NCI-H748 (cell line): ENCODE data around the gene USP32.

Experiments used
- DNase-seq: peaks from one replicate; lab custom pipeline; 2025; ENCODE audit not compliant: unreplicated experiment; lab: John Stamatoyannopoulos, UW

The USP32 gene

DNA sequence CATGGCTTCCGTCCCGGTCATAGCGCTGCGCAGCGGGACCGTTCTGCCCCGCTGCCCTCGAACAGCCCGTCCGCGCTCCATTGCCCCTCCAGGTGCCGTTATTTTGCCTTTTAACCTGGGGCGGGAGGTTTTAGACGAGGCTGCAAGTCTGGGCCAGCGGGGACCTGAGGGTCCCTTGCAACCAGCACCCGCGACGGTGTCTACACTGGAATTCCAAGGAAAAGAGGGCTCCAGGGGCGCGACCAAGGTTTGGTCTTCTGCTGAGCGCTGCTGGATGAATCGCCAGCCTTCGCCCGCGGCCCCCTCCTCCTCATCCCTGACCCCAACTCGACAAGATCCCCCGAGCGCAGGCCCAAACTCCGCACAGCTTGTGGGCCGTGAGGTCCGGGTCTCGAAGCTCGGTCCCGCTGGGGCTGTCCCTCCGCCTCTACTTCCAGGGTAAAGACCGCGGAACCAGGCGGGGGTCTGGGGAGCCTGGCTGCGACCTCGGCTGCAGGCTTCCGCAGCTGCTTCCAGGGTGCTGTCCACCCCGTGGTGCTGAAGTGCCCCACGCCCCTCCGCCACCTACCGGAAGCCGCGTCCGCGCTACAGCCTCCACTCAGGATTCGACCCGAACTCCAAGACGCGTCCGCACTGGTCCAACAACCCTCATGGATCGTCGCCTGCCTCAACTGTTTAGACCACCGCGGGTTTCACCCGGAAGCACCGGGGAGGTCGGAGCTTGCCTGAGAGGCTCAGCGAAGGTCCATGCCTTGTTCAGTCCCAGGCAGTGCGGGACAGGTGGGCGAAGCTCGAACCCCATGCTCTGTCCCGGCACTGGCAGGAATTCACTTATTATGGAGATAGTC, 252.3 kb downstream of the USP32 start:
- DNase-seq = no peak

DNA sequence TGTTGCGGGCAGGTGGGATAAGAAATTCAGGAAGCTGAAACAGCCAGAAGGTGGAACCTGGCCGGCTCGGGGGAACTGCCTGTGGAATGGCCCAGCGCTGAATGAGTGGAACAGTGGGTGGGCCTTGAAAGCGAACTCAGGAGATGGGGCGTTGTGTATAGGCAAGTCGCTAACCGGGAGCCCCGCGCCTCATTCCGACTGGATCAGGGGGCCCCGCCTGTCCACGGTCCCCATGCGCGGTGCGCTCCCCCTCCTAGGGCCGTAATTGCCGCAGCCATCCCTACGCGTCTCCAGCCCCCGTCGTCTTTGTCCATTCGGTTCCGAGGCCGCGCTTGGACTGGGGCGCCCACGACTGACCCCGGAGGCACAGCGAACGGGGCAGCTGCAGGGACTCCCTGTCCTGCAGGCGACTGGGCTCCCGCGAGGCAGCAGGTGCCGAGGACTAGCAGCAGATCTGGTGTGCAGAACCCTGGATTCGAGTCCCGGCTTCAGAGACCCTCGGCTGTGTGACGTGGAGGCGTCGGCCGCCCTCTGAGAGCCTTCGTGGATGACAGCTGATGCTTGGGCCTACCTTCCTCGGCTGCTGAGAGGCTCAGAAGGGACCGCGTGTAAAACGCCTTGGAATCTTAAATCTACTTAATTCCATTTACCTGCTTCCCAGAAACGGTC, 253.0 kb downstream of the USP32 start:
- no peak for DNase-seq

DNA sequence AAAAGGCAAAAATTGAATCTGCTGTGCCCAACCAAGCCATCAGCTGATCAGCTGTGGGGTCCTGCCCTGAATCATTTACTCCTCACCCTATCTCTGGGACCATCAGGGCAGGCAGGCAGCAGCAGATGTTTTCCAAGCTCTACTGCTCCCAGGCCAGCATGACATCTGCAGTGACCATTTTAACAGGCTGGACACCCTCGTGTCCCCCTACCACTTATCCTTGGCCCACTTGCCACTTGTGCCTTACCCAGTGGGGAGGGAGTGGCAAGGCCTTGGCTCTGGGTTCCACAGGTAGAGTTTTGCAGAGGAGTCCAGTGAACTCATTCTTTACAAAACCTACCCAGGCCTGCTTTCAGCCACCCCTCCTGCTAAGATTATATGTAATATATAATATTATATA, 254.2 kb downstream of the USP32 start:
- no peak for DNase-seq

DNA sequence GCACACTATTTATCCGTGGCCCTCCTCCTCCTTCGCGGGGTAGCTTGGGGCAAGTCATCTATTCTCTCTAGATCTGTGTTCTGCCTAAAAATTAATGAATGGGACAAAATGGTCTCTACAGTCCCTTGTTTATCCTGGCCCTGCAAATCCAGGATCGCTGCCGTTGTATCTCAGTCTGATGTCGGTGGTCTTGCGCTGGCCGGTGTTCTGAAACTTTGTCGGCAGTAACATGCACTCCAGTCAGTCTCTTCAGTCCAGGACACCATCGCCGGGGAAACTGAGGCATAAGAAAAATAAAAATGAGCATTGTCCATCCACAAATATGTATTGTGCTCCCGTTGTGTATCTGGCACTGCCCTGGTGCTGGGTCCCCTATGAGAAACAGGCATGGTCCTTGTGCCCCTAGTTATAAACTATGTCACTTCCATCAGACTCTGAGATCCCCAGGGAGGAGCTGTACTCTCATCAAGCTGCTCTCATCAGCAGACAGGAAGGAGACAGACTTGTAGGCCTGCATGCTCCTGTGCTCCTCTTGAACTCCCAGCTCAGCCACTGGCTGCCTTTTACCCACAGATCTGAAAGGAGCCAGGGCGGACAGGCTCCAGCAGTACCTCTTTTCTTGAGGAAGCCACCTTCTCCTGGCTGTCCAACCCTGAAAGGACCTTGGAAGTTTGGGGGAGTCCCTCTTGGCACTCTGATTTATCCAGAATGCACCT, 255.8 kb downstream of the USP32 start:
- no peak for DNase-seq

DNA sequence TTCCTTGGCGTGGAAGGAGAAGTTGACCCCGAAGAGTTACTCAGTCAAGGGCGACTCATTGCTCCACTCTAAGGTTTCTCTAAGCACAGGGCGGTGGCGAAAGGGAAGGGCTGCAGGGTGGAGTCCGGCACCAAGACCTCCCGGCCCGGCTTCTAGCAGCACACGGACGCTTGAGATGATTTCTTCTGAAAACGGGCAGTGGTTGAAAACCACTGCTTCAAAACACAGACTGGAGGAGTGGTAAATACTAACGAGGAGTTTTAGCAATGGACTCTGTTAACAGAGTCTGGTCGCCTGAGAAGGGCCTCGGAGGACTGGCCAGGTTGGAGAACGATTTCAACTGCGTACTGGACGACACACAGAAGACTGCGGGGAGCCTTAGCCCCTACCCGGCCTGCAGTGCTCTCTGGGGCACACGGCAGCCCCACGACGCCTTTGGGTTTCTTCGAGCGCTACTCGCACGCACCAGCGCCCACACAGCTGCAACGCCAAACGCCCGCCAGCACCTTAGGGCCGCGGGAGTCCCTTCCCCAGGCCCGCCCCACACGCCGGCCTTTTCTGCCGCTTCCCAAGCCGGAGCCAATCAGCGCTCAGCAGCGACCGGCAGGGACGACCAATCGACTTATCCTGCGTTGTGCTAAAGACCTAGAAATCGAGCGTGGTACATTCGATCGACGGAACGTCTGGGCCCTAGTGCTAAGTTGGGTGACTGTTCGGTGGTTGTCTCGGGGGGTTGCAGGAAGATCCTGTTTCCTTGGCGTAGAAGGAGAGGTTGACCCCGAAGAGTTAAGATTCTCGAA, 256.6 kb downstream of the USP32 start:
- DNase-seq = peak; percentile 92

DNA sequence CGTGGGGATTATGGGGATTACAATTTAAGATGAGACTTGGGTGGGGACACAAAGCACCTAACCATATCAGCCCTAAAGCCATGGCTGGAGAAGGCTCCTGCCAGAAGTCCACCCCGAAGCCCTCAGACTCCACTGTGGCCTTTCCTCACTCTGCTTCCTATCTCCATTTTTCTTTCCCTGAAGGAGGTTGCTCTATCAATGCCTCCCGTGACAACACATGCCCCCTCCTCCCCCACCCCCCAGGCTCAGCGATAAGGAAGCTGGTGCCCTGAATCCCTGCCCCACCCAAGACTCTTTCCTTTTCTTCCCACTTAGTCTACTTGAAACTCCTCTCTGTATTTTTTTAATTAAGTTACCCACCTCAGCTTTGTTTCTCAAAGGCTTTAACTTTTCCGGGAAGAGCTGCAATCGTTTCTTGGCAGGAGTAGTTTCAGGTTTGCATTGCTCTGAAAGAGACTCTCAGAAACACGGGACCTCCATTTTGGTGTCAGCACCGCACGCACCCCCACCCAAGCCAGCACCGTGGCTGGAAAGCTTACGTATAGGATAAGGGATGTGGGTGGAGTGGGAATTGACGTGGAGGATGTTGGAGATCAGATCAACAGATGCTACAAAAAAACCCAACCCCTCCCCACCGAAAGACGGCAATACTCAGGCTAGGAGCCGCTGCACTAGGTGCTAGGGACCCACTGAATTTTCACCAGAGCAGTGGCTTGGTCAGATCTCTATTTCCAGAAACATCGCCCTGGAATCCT, 257.4 kb downstream of the USP32 start:
- peak; percentile 39 for DNase-seq

DNA sequence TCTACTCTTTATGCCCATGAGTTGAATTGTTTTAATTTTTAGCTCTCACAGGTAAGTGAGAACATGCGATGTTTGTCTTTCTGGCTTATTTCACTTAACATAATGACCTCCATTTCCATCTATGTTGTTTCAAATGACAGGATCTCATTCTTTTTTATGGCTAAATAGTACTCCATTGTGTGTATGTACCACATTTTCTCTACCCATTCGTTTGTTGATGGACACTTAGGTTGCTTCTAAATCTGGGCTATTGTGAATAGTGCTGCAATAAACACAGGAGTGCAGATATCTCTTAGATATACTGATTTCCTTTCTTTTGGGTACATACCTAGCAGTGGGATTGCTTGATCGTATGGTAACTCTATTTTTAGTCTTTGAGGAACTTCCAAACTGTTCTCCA, 261.5 kb downstream of the USP32 start:
- DNase-seq = no peak

DNA sequence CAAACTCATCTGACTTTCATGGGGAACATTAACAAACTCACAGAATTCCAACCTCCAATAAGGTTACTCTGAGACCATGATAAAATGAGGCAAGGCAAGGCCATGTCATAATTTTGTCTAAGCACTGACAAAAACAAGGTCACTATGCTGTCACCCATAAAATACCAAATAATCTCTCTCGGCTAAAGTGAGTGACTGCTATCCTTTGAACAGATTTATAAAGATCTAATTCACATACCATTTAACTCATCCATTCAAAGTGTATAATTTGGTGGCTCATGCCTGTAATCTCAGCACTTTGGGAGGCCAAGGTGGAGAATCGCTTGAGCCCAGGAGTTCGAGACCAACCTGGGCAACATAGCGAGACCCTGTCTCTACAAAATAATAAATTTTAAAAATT, 262.8 kb downstream of the USP32 start:
- DNase-seq = no peak
